KBM-7 (cell line): Measurements from ENCODE around the gene MS4A8.
"Not testable (repeated sequence)": the region's sequence is repeated elsewhere in the genome, so short reads cannot be mapped to it uniquely, and the experiment has no call there.

ENCODE experiments used
- DNase-seq: peaks from one replicate; pipeline ENCODE4 v3.0.0-alpha.2; 2015
- in situ Hi-C: fragments of 300-500 bp; cut with MboI; formaldehyde crosslinking; loops from 2 replicates; pipeline ENCODE4 v1.14.3; 2020; ENCODE audit warnings: low sequenced_read_pairs, low pct_unique_long_range_greater_than_20kb, mixed read lengths

MS4A8 gene

GRCh38 chr11:60699284-60699691 lies at the start of gene MS4A8:
TSS of gene MS4A8 (plus strand) at chr11:60699612. CDS start at chr11:60700861, 1,249 bp downstream.
- no peak for DNase-seq
- in situ Hi-C loops, result no loop called here

GRCh38 chr11:60657888-60658287 lies 41.5 kb upstream of the MS4A8 start:
- in situ Hi-C loops, result no loop called here
- DNase-seq, result no peak

GRCh38 chr11:60658409-60658808 lies 41.0 kb upstream of the MS4A8 start:
- no peak for DNase-seq
- in situ Hi-C loops, result no loop called here

GRCh38 chr11:60672255-60672654 lies 27.2 kb upstream of the MS4A8 start:
- in situ Hi-C loops, result no loop called here
- no peak for DNase-seq

- in situ Hi-C loops, DNase-seq: not testable (repeated sequence)
Measured at GRCh38 chr11:60678231-60678630, 21.2 kb upstream of the MS4A8 start.

GRCh38 chr11:60679879-60680278 lies 19.5 kb upstream of the MS4A8 start:
- in situ Hi-C loops, result no loop called here
- no peak for DNase-seq

GRCh38 chr11:60680455-60681119 lies 18.8 kb upstream of the MS4A8 start:
- DNase-seq, result no peak
- in situ Hi-C loops, result no loop called here

GRCh38 chr11:60684541-60684848 lies 14.9 kb upstream of the MS4A8 start:
- in situ Hi-C loops, DNase-seq: not testable (repeated sequence)

- in situ Hi-C loops, result no loop called here
Measured at GRCh38 chr11:60691661-60692060, 7.8 kb upstream of the MS4A8 start.

GRCh38 chr11:60699936-60700335 lies 524 bp downstream of the MS4A8 start:
- in situ Hi-C loops, result loop anchor here (25.0 kb wide), 1 partner anchor 487 kb away; no protein-coding TSS in a partner anchor
- no peak for DNase-seq

More at GRCh38 chr11:60691661-60692060, 7.8 kb upstream of the MS4A8 start:
- no peak for DNase-seq

- DNase-seq, result peak; percentile 68
- in situ Hi-C loops, result loop anchor here (25.0 kb wide), 1 partner anchor 486 kb away; no protein-coding TSS in a partner anchor
Measured at GRCh38 chr11:60700689-60701468, 1.5 kb downstream of the MS4A8 start.

- DNase-seq, result no peak
- in situ Hi-C loops, result loop anchor here (25.0 kb wide), 1 partner anchor 486 kb away; no protein-coding TSS in a partner anchor
Measured at GRCh38 chr11:60701469-60701818, 2.0 kb downstream of the MS4A8 start.

GRCh38 chr11:60703374-60703773 lies 4.0 kb downstream of the MS4A8 start:
- in situ Hi-C loops, result loop anchor here (25.0 kb wide), 1 partner anchor 484 kb away; no protein-coding TSS in a partner anchor
- no peak for DNase-seq

GRCh38 chr11:60705895-60706294 lies 6.5 kb downstream of the MS4A8 start:
- DNase-seq, result no peak
- in situ Hi-C loops, result loop anchor here (25.0 kb wide), 1 partner anchor 481 kb away; no protein-coding TSS in a partner anchor

- in situ Hi-C loops, result loop anchor here (25.0 kb wide), 1 partner anchor 480 kb away; no protein-coding TSS in a partner anchor
- DNase-seq, result no peak
Measured at GRCh38 chr11:60706931-60707330, 7.5 kb downstream of the MS4A8 start.

- in situ Hi-C loops, result loop anchor here (25.0 kb wide), 1 partner anchor 477 kb away; no protein-coding TSS in a partner anchor
- DNase-seq, result no peak
Measured at GRCh38 chr11:60710482-60710881, 11.1 kb downstream of the MS4A8 start.

GRCh38 chr11:60711276-60711675 lies 11.9 kb downstream of the MS4A8 start:
- in situ Hi-C loops, result loop anchor here (25.0 kb wide), 1 partner anchor 476 kb away; no protein-coding TSS in a partner anchor
- no peak for DNase-seq

GRCh38 chr11:60713423-60713822 lies 14.0 kb downstream of the MS4A8 start:
- DNase-seq, result not testable (repeated sequence)
- in situ Hi-C loops, result loop anchor here (25.0 kb wide), 1 partner anchor 474 kb away; no protein-coding TSS in a partner anchor

- no peak for DNase-seq
- in situ Hi-C loops, result loop anchor here (25.0 kb wide), 1 partner anchor 469 kb away; no protein-coding TSS in a partner anchor
Measured at GRCh38 chr11:60717956-60718355, 18.5 kb downstream of the MS4A8 start.
